ENCODE results near the gene DNAH2.

DNAH2 gene

GRCh38 chr17:7716901-7717755 lies at the start of gene DNAH2:
Gene DNAH2, plus strand, starts transcription at chr17:7717744. Its CDS starts 1,991 bp downstream, at chr17:7719735.
- DNase-seq = peak; percentile 74

- DNase-seq = no peak
These were observed 49.1 kb upstream of the DNAH2 start for GRCh38 chr17:7668482-7668881.

GRCh38 chr17:7673239-7673638 lies 44.3 kb upstream of the DNAH2 start:
- DNase-seq = no peak

- no peak for DNase-seq
These were observed 42.6 kb upstream of the DNAH2 start for GRCh38 chr17:7674934-7675333.

- DNase-seq = no peak
These were observed 41.0 kb upstream of the DNAH2 start for GRCh38 chr17:7676533-7676932.

GRCh38 chr17:7677388-7678067 lies 40.0 kb upstream of the DNAH2 start:
- no peak for DNase-seq

GRCh38 chr17:7684851-7685532 lies 32.6 kb upstream of the DNAH2 start:
- no peak for DNase-seq

GRCh38 chr17:7685533-7686221 lies 31.9 kb upstream of the DNAH2 start:
- peak; percentile 62 for DNase-seq

GRCh38 chr17:7686222-7687071 lies 31.1 kb upstream of the DNAH2 start:
- peak; percentile 49 for DNase-seq

- peak; percentile 67 for DNase-seq
These were observed 30.3 kb upstream of the DNAH2 start, which contains the start of gene TP53 for GRCh38 chr17:7687072-7687907. Gene TP53, minus strand, starts transcription at chr17:7687490. Its CDS starts 10,896 bp downstream, at chr17:7676594.

- peak; percentile 94 for DNase-seq
These were observed 29.4 kb upstream of the DNAH2 start, which contains the start of gene WRAP53 for GRCh38 chr17:7687908-7688807. Gene WRAP53, plus strand, starts transcription at chr17:7688477. Its CDS starts 172 bp downstream, at chr17:7688649.

- DNase-seq = no peak
These were observed 28.7 kb upstream of the DNAH2 start for GRCh38 chr17:7688808-7689316.

- no peak for DNase-seq
These were observed 22.0 kb upstream of the DNAH2 start for GRCh38 chr17:7695586-7695985.

GRCh38 chr17:7697828-7698588 lies 19.5 kb upstream of the DNAH2 start:
- DNase-seq = no peak

GRCh38 chr17:7700510-7700909 lies 17.0 kb upstream of the DNAH2 start:
- DNase-seq = no peak

- no peak for DNase-seq
These were observed 15.9 kb upstream of the DNAH2 start for GRCh38 chr17:7701681-7702080.

GRCh38 chr17:7702776-7703175 lies 14.8 kb upstream of the DNAH2 start:
- DNase-seq = no peak

- no peak for DNase-seq
These were observed 13.7 kb upstream of the DNAH2 start for GRCh38 chr17:7703584-7704479.
